HG03108 (cell line): ENCODE results near the gene APOL2.
A peak's percentile ranks its signal among the peaks of the same experiment; 100 is the strongest.
"Not testable (repeated sequence)": the region's sequence is repeated elsewhere in the genome, so short reads cannot be mapped to it uniquely, and the experiment has no call there.

Source experiments
- ATAC-seq: cut with Tn5 transposase; IDR thresholded peaks from one replicate; pipeline ENCODE4 v1.9.1; 2021; ENCODE audit warnings: moderate library complexity; ENCODE audit not compliant: unreplicated experiment

APOL2 gene, protein sequence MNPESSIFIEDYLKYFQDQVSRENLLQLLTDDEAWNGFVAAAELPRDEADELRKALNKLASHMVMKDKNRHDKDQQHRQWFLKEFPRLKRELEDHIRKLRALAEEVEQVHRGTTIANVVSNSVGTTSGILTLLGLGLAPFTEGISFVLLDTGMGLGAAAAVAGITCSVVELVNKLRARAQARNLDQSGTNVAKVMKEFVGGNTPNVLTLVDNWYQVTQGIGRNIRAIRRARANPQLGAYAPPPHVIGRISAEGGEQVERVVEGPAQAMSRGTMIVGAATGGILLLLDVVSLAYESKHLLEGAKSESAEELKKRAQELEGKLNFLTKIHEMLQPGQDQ

DNA sequence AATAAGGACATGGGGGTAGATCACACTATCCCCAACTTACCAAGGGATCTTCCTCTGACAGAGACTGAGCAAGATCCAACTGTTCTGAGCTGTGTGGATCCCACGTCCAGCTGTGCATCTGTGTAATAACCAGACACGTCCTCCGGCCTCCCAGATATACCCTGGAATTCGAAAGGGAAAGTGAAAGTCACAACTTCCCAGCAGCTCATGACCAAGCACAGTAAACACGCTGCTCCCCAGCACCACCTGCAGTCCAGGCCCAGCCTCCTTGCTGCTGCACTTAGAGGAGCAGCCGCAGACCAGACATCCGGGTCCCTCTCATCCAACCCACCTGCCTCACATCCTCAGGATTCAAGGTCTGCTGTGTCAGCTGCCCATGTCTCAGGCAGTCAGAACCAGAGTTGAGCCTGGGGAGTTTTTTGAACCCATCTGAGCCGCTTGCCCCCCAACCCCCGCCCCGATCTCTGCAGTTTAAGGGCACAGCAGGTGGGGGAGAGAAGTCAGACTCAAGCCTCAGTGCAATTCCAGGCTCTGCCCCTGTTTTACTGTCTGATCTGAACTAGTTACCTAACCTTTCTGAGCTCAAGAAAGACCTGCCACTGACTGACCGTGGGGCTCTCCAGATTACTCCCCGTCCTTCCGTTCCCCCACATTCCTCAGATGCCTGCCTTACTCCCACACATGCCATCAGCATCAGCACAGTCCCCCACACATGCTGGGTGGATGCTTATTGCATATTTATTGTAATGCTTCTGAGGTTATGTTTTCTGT lies at the start of gene APOL2:
TSS of gene APOL2 (minus strand) at position 127 of the 771 bp plus-strand sequence. CDS start 6,365 bp downstream, outside the sequence.
- ATAC-seq: peak; percentile 85

GRCh38 chr22:36288571-36289405 lies 49.5 kb upstream of the APOL2 start:
- ATAC-seq: no peak

DNA sequence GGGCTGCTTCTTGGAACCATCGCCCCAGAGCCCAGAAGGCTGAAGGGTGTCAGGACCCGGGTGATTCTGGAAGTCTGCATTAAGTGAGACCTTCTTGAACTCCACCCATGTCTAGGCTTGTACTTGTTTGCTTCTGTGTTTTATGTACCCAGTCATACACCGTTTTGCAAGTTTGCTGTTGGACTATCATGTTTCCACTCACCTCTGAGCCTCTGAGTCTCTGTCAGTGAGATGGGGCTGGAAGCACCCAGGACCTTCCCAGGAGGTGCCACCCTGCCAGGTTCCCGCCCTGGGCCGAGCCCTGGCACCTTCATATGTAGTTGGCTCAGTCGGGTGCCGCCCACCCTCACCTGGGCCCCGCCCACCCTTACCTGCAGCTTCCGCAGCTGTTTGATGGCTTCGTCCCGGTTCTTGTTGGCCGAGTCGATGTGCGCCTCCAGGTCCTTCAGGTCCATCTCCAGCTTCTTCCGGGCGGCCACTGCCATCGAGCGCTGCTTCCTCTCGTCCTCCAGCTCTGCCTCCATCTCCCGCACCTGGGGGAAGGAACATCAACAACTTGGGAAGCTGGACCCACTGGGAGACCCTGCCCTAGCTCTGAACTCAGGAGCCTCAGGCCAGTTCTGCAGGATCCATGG lies 48.7 kb upstream of the APOL2 start:
- no peak for ATAC-seq

DNA sequence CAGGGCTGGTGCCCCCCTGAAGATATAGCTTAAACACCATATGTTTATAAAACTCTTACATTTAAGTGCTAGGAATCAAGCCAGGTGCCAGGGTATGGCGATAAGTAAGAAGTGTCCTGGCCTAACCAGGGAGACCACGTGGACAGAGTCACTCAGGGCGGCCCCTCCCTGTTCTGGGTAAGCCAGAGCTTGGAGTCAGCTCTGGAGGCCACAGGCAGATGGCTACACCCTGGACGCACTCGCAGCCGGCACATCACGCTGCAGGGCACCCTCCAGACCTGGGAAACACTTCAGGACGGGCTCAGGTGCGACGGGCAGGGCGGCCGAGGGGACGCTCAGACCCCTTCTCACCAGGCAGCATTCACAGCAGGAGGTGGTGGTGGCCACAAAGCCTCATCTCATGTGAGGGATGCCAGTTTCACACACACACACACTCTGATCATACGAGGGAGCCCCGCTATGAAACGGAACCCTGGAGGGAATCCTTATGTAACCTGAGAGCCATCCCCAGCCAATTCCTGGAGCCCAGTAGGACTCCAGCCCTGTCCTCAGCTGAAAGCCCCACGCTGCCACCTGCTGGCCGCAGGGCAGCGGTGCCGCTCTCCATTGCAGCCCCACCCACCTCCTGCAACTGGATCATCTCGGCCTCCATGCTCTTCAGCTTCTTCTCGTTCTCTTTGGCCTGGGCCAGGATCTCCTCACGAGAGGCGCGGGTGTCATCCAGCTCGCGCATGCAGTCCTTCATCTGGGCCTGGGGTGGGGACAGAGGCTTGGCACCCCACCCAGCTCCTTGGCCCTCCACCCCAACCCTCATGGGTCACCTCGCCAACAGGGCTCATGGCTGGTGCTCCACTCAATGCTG lies 47.0 kb upstream of the APOL2 start:
- no peak for ATAC-seq

DNA sequence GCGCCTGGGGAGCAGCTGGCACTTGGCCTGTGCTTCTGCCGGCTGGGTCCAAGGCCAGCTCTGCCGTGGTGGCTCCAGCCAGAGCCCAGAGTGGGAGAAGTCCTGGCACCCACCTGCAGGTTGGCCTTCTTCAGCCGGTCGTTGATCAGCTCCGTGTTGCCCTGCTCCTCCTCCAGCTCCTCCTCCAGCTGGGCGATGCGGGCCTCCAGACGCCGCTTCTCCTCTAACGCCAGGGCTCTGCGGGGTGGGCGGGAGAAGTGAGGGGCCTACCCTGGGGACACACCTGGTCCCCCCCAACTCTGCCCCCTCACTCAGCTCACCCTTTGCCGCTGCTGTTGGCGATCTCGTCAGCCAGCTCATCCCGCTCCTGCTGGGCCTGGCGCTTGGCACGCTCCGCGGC lies 46.2 kb upstream of the APOL2 start:
- ATAC-seq: no peak

DNA sequence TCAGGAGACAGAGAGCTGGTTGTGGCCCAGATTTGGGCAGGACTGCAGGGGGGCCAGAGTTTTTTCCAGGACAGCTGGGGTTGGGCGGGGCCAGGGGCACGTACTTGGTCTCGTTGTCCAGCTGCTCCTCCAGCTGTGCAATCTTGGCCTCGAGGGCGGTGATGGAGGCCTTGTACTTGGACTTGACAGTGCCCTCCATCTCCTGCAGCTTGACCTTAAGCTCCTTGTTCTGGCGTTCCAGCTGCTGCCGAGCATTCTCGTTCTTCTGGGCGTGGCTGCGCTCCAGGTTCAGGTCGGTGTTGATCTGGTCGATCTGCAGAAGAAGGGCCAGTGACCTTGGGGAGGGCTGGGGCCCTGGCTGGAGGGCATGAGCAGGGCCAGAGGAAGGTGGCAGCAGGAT lies 45.7 kb upstream of the APOL2 start:
- ATAC-seq: no peak

GRCh38 chr22:36284171-36284571 lies 44.8 kb upstream of the APOL2 start:
- no peak for ATAC-seq

DNA sequence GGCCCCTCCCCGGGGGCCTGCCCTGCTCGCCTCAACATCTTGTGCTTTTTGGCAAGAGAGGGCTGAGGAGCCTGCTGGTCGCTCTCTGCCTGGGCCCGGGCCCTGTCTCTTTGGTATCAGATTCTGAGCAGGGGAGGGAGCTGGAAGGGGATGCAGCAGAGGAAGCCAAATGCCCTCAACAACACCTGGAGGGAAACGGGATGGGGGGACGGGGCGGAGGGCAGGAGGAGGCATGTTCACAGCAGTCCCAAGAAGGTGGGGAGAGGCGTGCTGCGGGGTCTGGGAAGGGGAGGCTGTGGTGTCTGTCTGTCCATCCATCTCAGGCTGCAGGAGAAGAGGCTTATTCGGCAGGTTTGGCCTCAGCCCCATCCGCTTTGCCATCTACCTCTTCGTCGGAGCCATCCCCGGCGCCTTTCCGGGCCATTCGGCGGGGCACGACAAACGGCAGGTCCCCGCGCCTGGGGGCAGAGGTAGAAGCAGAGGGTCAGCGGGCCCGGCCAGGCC lies 43.1 kb upstream of the APOL2 start:
- no peak for ATAC-seq

- no peak for ATAC-seq
Observed at GRCh38 chr22:36281781-36282327, 42.5 kb upstream of the APOL2 start.

DNA sequence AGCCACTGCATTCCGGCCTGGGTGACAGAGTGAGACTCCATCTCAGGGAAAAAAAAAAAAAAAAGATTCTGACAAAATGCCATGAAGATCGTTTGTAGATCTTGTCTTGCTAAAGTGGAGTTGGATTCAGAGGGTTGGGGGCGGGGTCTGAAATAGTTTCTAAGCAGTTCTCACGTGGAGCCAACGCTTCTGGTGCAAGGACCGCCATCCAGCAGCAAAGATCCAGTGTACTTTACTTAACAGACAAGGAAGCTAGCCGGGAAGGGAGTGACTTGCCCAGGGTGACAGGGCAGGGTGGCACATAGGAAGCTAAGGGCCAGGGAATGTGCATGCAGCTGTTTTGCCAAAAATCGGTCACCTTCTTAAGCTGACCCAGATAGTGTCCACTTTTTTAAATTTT lies 41.1 kb upstream of the APOL2 start:
- ATAC-seq: no peak

GRCh38 chr22:36279219-36279666 lies 39.9 kb upstream of the APOL2 start:
- ATAC-seq: no peak

DNA sequence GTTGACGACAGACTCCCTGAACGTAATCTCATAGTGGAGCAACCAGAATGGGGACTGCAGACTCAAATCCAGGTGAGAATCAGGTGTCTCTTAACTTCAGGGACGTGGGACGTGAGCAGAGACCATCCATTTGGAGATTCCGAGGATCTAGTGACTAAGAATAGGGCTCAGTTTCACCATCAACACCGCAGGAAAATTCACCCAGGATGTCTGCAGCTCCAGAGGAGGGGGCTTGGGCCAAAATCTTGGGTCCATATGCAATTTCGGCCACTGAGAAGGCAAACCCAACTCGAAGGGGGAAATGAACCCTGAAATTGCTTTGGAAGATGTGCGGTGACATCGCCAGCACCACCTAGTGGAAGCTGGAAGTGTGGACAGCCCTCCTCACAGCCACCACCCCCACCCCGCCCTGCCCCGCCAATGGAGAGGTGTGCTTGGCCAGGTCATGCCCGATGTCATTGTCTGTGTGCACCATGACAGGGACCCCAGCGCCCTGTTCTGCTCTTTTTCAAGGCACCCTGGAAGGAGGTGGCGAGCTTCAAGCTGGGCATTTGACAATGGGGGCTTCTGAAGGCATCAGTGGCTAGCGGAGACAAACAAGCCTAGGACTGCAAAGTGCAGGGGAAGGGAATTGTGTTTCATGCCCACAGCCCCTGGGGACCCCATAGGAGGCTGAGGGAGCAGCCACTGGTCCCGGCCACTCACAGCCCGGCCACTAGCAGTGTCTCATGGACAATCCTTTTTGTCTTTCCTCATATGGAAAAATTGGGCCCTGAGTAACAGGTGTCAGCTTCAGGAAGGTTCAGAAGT lies 38.4 kb upstream of the APOL2 start:
- ATAC-seq: no peak

GRCh38 chr22:36274531-36274930 lies 35.2 kb upstream of the APOL2 start:
- ATAC-seq: no peak

DNA sequence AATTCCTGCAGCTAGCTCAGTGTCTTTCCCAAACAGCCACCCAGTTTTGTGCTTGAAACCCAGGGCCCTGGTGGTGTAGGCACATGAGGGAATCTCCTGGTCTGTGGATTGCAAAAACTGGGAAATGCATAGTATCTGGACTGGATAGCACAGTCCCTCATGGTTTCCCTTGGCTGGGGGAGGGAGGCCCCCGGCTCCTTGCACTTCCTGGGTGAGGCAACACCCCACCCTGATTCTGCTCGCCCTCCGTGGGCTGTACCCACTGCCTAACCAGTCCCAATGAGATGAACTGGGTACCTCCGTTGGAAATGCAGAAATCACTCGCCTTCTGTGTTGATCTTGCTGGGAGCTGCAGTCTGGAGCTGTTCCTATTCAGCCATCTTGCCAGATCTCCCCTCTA lies 32.6 kb upstream of the APOL2 start:
- not testable (repeated sequence) for ATAC-seq

DNA sequence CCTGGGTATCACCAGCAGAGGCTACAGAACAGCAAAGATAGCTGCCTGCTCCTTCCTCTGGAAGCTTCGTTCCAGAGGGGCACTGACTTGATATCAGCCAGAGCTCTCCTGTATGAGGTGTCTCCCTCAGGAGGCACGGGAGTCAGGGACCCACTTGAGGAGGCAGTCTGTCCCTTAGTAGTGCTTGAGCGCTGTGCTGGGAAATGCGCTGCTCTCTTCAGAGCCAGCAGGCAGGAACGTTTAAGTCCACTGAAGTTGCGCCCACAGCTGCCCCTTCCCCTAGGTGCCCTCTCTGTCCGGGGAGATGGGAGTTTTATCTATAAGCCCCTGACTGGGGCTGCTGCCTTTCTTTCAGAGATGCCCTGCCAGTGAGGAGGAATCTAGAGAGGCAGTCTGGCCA lies 31.9 kb upstream of the APOL2 start:
- not testable (repeated sequence) for ATAC-seq

GRCh38 chr22:36267896-36268485 lies 28.7 kb upstream of the APOL2 start:
- ATAC-seq: no peak

GRCh38 chr22:36267058-36267457 lies 27.7 kb upstream of the APOL2 start:
- no peak for ATAC-seq
